Thyroid gland (tissue), 4 donors: ENCODE results near the gene TMEM88. TPM values are rescaled to one million over a fixed set of nuclear protein-coding genes. Genes with fewer than 3 reads are reported as not detected.

Experiments used
- DNase-seq, 2 donors: peaks; one replicate each; pipeline ENCODE4 v3.0.0-alpha.2; 2019
- H3K27ac ChIP-seq, 3 donors: fragments of 200-600 bp; sonication (generic); 1 replicate in 2 of 3; 2 replicates in 1 of 3; pipeline ENCODE4 v1.5.1; 2016 to 2019; ENCODE audit warnings: mild to moderate bottlenecking in 1 of 3, moderate library complexity in 1 of 3
- H3K27me3 ChIP-seq: fragments of 200-600 bp; sonication (generic); one replicate; pipeline ENCODE4 v1.5.1; 2019
- H3K36me3 ChIP-seq, 2 donors: fragments of 200-600 bp; sonication (generic); one replicate each; pipeline ENCODE4 v1.5.1; 2016 to 2019
- H3K4me1 ChIP-seq, 2 donors: fragments of 200-600 bp; sonication (generic); one replicate each; pipeline ENCODE4 v1.5.1; 2017 to 2019
- H3K4me3 ChIP-seq, 3 donors: fragments of 200-600 bp; sonication (generic); replicated peaks in 1 of 3; 1 replicate in 2 of 3; 2 replicates in 1 of 3; pipeline ENCODE4 v1.5.1; 2016; ENCODE audit warnings: mild to moderate bottlenecking in 1 of 3
- H3K9me3 ChIP-seq: fragments of 200-600 bp; sonication (generic); one replicate; pipeline ENCODE4 v1.5.1; 2017
- POLR2A ChIP-seq, 2 donors: fragments of 450-650 bp; IDR thresholded peaks; one replicate each; pipeline ENCODE4 v1.6.1; 2017; ENCODE audit warnings: antibody characterized with exemption in 2 of 2, mild to moderate bottlenecking in 2 of 2, moderate library complexity in 1 of 2
- WGBS, 2 donors: methylation state at CpG; one replicate each; pipeline ENCODE4 v1.1.5; 2017; 5-methylcytosine and 5-hydroxymethylcytosine counted together
- intact Hi-C: fragments of 100-400 bp; cut with DNase I; formaldehyde crosslinking; loops from one replicate; pipeline ENCODE4 v1.15.1; 2023
- total RNA-seq, 4 donors: library from RNA; depleted of rRNA; stranded (reverse); fragments of >200 nt; gene quantifications; one replicate each; pipeline ENCODE4 v1.2.3, GENCODE V29; 2016
- TF ChIP-seq, protein P1 (sequence below), 6 experiments: fragments of 200-600 bp in 3 of 6; fragments of 450-650 bp in 3 of 6; sonication (generic) in 3 of 6; IDR thresholded peaks; one replicate each; pipeline ENCODE4 v1.5.1; 2016 to 2019; ENCODE audit warnings: antibody characterized with exemption in 6 of 6, mild to moderate bottlenecking in 2 of 6, inconsistent platforms in 1 of 6, moderate library complexity in 1 of 6

Gene TMEM88
- total RNA-seq, 4 donors from 2014 or later: 12.3 to 39.5 (median 18.4) TPM

DNA sequence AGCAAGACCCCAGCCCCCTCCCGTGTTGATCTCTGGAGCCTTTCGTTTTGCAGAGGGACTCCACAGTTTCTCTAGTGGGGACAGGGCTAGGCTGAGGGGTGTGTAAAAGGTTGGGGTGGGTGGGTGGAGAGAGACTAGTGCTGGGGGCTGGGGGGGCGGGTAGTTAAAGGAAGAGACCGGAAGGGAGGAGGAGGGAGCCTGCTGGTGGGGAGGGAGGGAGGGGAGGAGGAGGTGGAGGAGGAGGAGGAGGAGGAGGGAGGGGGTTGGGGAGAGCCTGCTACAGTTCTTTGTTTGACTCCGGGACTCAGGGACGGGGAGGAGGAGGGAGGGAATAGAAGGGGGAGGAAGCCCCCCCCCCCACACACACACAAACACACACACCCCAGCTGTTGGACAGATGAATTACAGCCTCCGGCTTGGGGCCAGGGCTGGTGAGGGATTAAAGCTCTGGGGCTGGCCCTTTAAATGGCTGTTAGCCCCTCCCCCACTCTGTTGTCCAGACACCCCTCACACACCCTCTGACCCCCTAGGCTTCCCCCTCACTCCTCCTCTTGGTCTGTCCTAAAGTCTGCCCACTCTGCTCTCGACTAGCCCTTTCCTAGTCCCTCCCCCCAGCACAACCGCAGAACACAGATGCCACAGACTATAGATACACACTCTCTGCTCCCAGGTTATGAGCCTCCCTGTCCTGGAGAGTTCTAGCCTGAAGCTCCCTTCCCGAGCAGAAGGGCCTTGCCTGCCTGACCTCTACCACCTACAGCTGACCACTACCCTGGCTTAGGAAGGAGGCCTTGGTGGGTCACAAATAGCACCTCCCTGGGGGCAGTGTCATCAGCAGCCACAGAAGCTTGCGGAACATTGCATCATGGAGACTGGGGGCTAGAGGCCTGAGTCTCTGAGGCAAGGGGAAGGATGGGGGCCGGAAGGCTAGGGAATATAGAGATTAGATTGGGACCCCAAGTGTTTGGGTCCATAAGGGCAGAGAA, 16.5 kb upstream of the TMEM88 start:
- intact Hi-C loops: no loop called here
- TF ChIP-seq, protein P1, sequence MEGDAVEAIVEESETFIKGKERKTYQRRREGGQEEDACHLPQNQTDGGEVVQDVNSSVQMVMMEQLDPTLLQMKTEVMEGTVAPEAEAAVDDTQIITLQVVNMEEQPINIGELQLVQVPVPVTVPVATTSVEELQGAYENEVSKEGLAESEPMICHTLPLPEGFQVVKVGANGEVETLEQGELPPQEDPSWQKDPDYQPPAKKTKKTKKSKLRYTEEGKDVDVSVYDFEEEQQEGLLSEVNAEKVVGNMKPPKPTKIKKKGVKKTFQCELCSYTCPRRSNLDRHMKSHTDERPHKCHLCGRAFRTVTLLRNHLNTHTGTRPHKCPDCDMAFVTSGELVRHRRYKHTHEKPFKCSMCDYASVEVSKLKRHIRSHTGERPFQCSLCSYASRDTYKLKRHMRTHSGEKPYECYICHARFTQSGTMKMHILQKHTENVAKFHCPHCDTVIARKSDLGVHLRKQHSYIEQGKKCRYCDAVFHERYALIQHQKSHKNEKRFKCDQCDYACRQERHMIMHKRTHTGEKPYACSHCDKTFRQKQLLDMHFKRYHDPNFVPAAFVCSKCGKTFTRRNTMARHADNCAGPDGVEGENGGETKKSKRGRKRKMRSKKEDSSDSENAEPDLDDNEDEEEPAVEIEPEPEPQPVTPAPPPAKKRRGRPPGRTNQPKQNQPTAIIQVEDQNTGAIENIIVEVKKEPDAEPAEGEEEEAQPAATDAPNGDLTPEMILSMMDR (IDR thresholded peaks at IDR 0.05): no peak
- TF ChIP-seq POLR2A (IDR thresholded peaks at IDR 0.05): no peak
- Histone ChIP-seq H3K27ac (peak overlapping the region in 2 of 3 donors; percentile 98 to 99), H3K4me3 (peak overlapping the region in 1 of 3 donors; percentile 4), H3K36me3 (no peaks in the 10 kb centered on the region), H3K4me1 (peaks cover 32 to 38% of the 10 kb centered on the region in 2 donors), H3K9me3 (no peaks in the 10 kb centered on the region), H3K27me3 (no peaks in the 10 kb centered on the region)
- DNase-seq: peak in 1 of 2 donors; percentile 51
- whole genome bisulfite sequencing, 2 donors: 29 to 32% methylated on average over 7 to 8 of the region's 12 CpGs

DNA sequence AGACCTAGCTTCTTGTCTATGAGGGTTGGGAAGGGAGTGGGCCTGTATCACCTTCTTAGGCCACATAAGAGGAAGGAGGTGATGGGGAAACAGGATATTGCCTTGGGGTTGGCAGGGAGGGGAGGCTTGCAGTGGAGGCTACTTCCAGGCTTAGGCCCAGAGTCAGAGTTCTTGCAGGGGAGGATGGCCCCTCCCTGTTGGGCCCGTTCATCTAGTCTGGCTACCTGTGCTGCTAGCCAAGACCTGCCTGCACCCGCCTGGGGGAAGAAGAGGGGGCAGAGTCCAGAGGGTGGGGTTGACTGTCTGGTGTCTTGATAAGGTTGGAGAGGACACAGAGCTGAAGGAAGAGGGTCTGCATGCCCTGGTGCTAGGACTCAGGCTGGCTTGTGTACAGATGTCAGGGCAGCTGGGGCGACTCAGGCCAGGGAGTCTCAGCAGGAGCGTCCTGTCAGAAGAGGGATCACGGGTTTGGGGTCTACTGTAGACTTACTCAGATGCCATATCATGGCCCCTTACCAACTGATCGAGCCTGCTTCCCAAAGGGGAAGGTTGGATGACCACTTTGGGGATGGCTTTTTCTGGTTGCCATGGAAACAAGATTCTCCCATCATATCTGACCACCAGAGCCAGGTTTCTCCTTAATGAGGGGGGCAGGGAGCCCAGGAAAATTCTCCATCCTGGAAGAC, 15.5 kb upstream of the TMEM88 start:
- peaks cover 29 to 36% of the 10 kb centered on the region in 2 donors for H3K4me1 ChIP-seq
- no peaks in the 10 kb centered on the region for H3K27me3 ChIP-seq
- no peaks in the 10 kb centered on the region for H3K36me3 ChIP-seq
- WGBS, 2 donors: 77 to 94% methylated on average over 4 to 6 of the region's 6 CpGs
- no peak overlapping the region for H3K4me3 ChIP-seq
- TF ChIP-seq POLR2A (IDR thresholded peaks at IDR 0.05): no peak
- TF ChIP-seq, protein P1 (IDR thresholded peaks at IDR 0.05): no peak
- no peaks in the 10 kb centered on the region for H3K9me3 ChIP-seq
- H3K27ac ChIP-seq: peak overlapping the region in 2 of 3 donors; percentile 39 to 98
- DNase-seq: no peak
- intact Hi-C loops: no loop called here

DNA sequence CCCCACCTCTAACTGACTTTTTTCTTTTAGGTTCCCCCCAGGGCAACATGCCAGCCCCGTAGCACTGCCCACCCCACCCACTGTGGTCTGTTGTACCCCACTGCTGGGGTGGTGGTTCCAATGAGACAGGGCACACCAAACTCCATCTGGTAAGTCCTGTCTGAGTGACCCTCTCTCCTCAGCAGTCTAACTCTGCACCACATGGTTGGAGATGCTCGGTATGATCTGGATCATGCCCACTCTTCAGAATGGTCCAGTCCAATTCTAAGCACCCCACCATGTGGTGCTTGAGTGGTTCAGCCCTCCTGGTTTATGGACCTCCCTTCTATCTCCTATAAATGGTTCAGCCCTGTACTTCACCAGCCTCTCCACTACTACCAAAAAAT, 15.0 kb upstream of the TMEM88 start:
- WGBS, 2 donors: 46 to 61% methylated on average over 2 of the region's 2 CpGs
- DNase-seq: no peak

DNA sequence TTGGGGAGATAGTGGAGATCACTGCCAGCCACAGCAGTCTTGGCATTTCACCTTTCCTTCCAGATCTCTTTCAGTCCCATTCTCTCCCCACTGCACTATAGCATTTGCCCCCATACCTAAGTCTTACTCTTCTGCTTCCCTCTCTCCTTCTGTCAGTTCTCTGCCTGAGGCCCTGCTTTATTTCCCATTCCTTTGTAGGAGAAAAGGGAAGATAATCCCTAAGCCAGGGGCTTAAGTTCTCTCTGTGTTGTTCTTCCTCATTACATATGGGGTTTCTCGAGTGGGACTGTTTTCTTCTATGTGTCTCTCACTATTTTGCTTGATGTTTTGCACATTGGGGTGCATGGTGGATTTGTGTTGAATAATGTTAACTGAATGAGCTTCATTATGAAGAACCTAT, 14.4 kb upstream of the TMEM88 start:
- no peak for TF ChIP-seq POLR2A (IDR thresholded peaks at IDR 0.05)
- TF ChIP-seq, protein P1 (IDR thresholded peaks at IDR 0.05): no peak
- Histone ChIP-seq H3K36me3 (peaks cover 1 to 3% of the 10 kb centered on the region in 2 donors), H3K9me3 (no peaks in the 10 kb centered on the region), H3K27me3 (no peaks in the 10 kb centered on the region), H3K4me3 (no peak overlapping the region), H3K4me1 (peaks cover 35 to 42% of the 10 kb centered on the region in 2 donors), H3K27ac (peak overlapping the region in 1 of 3 donors; percentile 97)
- WGBS, 2 donors: 55 to 62% methylated on average over 1 of the region's 1 CpG
- intact Hi-C loops: loop anchor here (10.0 kb wide), 1 partner anchor 304 kb away; no protein-coding TSS in a partner anchor
- DNase-seq: no peak

More for the DNA sequence above, 15.0 kb upstream of the TMEM88 start:
- Histone ChIP-seq H3K27me3 (no peaks in the 10 kb centered on the region), H3K9me3 (no peaks in the 10 kb centered on the region), H3K4me1 (peaks cover 30 to 37% of the 10 kb centered on the region in 2 donors), H3K36me3 (no peaks in the 10 kb centered on the region), H3K4me3 (no peak overlapping the region), H3K27ac (no peak overlapping the region)
- intact Hi-C loops: loop anchor here (10.0 kb wide), 1 partner anchor 305 kb away; no protein-coding TSS in a partner anchor
- TF ChIP-seq, protein P1 (IDR thresholded peaks at IDR 0.05): no peak
- TF ChIP-seq POLR2A (IDR thresholded peaks at IDR 0.05): no peak
